ENCODE measurements around the gene ATG13.

DNA sequence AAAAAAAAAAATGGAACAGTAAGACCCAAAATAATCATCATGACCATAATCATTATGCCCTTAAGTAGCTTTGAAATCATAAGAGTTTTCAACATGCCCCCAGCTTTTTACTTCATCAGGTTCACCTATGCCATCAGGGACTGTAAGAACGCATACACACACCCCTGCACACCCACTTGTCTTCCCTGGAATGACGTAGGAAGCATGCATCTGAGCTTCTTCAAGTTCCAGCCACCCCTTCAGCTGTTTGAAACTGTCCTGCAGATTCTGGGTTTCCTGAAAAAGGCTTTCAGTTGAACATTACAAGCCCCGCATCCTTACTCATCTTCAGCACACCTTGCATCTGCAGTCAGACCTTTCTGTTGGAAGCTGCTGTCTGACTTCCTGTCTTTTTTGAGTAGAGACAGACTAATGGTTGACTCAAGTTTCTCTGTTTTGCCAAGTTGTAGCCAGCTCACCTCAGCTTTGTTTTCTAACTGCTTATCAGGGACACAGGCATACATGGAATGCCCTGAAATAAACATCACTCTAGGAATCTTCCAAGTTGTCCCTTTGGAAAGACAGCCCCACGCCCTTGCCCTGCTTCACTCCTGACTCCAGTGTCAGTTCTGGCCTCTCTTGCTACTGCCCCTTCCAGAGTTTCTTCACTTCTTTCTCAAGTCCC, 46.1 kb downstream of the ATG13 start:
- no peak for TF ChIP-seq POLR2A (IDR thresholded peaks at IDR 0.05; ENCODE audit: low read length)
- no peak for TF ChIP-seq GATA1 (IDR thresholded peaks at IDR 0.05; ENCODE audit: low read depth, low read length)

All from erythroblast (primary cell).